ENCODE measurements around the gene VPREB3.

VPREB3 gene

GRCh38 chr22:23783265-23784150 is 29.3 kb upstream of the VPREB3 start:
- no peak for DNase-seq (ENCODE audit: low read depth in 1 of 2, low spot score in 1 of 2)

- DNase-seq (ENCODE audit: low read depth in 1 of 2, low spot score in 1 of 2): no peak
Observed at GRCh38 chr22:23782703-23783102, 28.5 kb upstream of the VPREB3 start.

GRCh38 chr22:23782252-23782651 is 28.0 kb upstream of the VPREB3 start:
- DNase-seq (ENCODE audit: low read depth in 1 of 2, low spot score in 1 of 2): no peak

- DNase-seq (ENCODE audit: low read depth in 1 of 2, low spot score in 1 of 2): no peak
Observed at GRCh38 chr22:23781511-23782183, 27.4 kb upstream of the VPREB3 start.

GRCh38 chr22:23781065-23781464 is 26.8 kb upstream of the VPREB3 start:
- DNase-seq (ENCODE audit: low read depth in 1 of 2, low spot score in 1 of 2): no peak

GRCh38 chr22:23780146-23780748 is 26.0 kb upstream of the VPREB3 start:
- DNase-seq (ENCODE audit: low read depth in 1 of 2, low spot score in 1 of 2): no peak

GRCh38 chr22:23779731-23780130 is 25.5 kb upstream of the VPREB3 start:
- DNase-seq (ENCODE audit: low read depth in 1 of 2, low spot score in 1 of 2): no peak

- DNase-seq (ENCODE audit: low read depth in 1 of 2, low spot score in 1 of 2): no peak
Observed at GRCh38 chr22:23779083-23779482, 24.9 kb upstream of the VPREB3 start.

- DNase-seq (ENCODE audit: low read depth in 1 of 2, low spot score in 1 of 2): no peak
Observed at GRCh38 chr22:23778577-23778900, 24.3 kb upstream of the VPREB3 start.

GRCh38 chr22:23777776-23778576 is 23.8 kb upstream of the VPREB3 start:
- no peak for DNase-seq (ENCODE audit: low read depth in 1 of 2, low spot score in 1 of 2)

GRCh38 chr22:23775779-23776375 is 21.7 kb upstream of the VPREB3 start:
- DNase-seq (ENCODE audit: low read depth in 1 of 2, low spot score in 1 of 2): no peak

- no peak for DNase-seq (ENCODE audit: low read depth in 1 of 2, low spot score in 1 of 2)
Observed at GRCh38 chr22:23774922-23775436, 20.8 kb upstream of the VPREB3 start.

GRCh38 chr22:23774114-23774921 is 20.1 kb upstream of the VPREB3 start:
- DNase-seq (ENCODE audit: low read depth in 1 of 2, low spot score in 1 of 2): no peak

GRCh38 chr22:23773483-23774113 is 19.4 kb upstream of the VPREB3 start:
- no peak for DNase-seq (ENCODE audit: low read depth in 1 of 2, low spot score in 1 of 2)

GRCh38 chr22:23772649-23773473 is 18.6 kb upstream of the VPREB3 start, which contains the start of gene MMP11:
MMP11 (plus strand) TSS chr22:23772849; CDS start chr22:23772871, 22 bp downstream.
- DNase-seq (ENCODE audit: low read depth in 1 of 2, low spot score in 1 of 2): peak in 1 of 2 donors; percentile 35

GRCh38 chr22:23772315-23772648 is 18.1 kb upstream of the VPREB3 start:
- no peak for DNase-seq (ENCODE audit: low read depth in 1 of 2, low spot score in 1 of 2)

- no peak for DNase-seq (ENCODE audit: low read depth in 1 of 2, low spot score in 1 of 2)
Observed at GRCh38 chr22:23769321-23769965, 15.2 kb upstream of the VPREB3 start.

Data from activated CD4-positive, alpha-beta T cell treated with anti-CD3 and anti-CD28 coated beads, Interleukin-2, amount 50 U/mL, for 24 hours (primary cell).